H1 (cell line): ENCODE results near the gene GH2.

Experiments used
- BCL11A ChIP-seq, 2 experiments: IDR thresholded peaks; one replicate each; pipeline ENCODE4 v1.6.1; 2011; ENCODE audit warnings: low read depth in 2 of 2, low read length in 2 of 2, mild to moderate bottlenecking in 2 of 2
- CBX5 ChIP-seq: fragments of 300-800, 300-1000 bp; sonication (generic); IDR thresholded peaks from 2 replicates; pipeline ENCODE4 v1.7.1; 2016; ENCODE audit warnings: antibody characterized with exemption, low read length, low read depth
- CHD2 ChIP-seq: IDR thresholded peaks from 2 replicates; pipeline ENCODE4 v1.6.1; 2012; ENCODE audit warnings: low read length, improper control_type of control experiment
- EGR1 ChIP-seq: IDR thresholded peaks from 2 replicates; pipeline ENCODE4 v1.6.1; 2011; ENCODE audit warnings: low read depth, low read length, borderline replicate concordance
- EZH2 ChIP-seq: fragments of 200-600 bp; sonication (generic); IDR thresholded peaks from 2 replicates; pipeline ENCODE4 v1.7.1; 2012; ENCODE audit warnings: low read depth, mild to moderate bottlenecking, moderate library complexity, low read length, inconsistent platforms; ENCODE audit not compliant: severe bottlenecking
- JUND ChIP-seq: IDR thresholded peaks from 2 replicates; pipeline ENCODE4 v1.6.1; 2011; ENCODE audit warnings: mild to moderate bottlenecking, improper control_type of control experiment, low read length
- KDM1A ChIP-seq: fragments of 200-600, 300-600 bp; sonication (generic); IDR thresholded peaks from 2 replicates; pipeline ENCODE4 v1.7.1; 2016; ENCODE audit warnings: mild to moderate bottlenecking, low read length, borderline replicate concordance
- POLR2A ChIP-seq, 2 experiments: IDR thresholded peaks; 1 replicate in 1 of 2; 2 replicates in 1 of 2; pipeline ENCODE4 v1.6.1; 2011; ENCODE audit warnings: low read depth in 2 of 2, low read length in 2 of 2, mild to moderate bottlenecking in 2 of 2; ENCODE audit errors: control extremely low read depth in 1 of 2
- POLR2AphosphoS5 ChIP-seq: IDR thresholded peaks from 2 replicates; pipeline ENCODE4 v1.6.1; 2011; ENCODE audit warnings: low read depth, low read length
- RNF2 ChIP-seq: fragments of 200-900, 300-1000 bp; sonication (generic); IDR thresholded peaks from 2 replicates; pipeline ENCODE4 v1.7.1; 2016; ENCODE audit warnings: borderline replicate concordance, low read depth, mild to moderate bottlenecking, antibody characterized with exemption, low read length; ENCODE audit not compliant: poor library complexity, severe bottlenecking; ENCODE audit errors: missing control alignments
- SP1 ChIP-seq: IDR thresholded peaks from 2 replicates; pipeline ENCODE4 v1.6.1; 2011; ENCODE audit warnings: low read depth, low read length
- SP4 ChIP-seq: IDR thresholded peaks from 2 replicates; pipeline ENCODE4 v1.6.1; 2012; ENCODE audit warnings: low read length, inconsistent platforms
- TF ChIP-seq, protein P1 (sequence below), 3 experiments: IDR thresholded peaks; 1 replicate in 2 of 3; 2 replicates in 1 of 3; pipeline versions ENCODE4 v1.5.1 to v1.6.1; 2011; ENCODE audit warnings: low read length in 3 of 3, mild to moderate bottlenecking in 3 of 3, inconsistent platforms in 2 of 3, low read depth in 1 of 3, moderate library complexity in 1 of 3; ENCODE audit not compliant: insufficient read depth in 1 of 3; ENCODE audit errors: control extremely low read depth in 1 of 3

DNA sequence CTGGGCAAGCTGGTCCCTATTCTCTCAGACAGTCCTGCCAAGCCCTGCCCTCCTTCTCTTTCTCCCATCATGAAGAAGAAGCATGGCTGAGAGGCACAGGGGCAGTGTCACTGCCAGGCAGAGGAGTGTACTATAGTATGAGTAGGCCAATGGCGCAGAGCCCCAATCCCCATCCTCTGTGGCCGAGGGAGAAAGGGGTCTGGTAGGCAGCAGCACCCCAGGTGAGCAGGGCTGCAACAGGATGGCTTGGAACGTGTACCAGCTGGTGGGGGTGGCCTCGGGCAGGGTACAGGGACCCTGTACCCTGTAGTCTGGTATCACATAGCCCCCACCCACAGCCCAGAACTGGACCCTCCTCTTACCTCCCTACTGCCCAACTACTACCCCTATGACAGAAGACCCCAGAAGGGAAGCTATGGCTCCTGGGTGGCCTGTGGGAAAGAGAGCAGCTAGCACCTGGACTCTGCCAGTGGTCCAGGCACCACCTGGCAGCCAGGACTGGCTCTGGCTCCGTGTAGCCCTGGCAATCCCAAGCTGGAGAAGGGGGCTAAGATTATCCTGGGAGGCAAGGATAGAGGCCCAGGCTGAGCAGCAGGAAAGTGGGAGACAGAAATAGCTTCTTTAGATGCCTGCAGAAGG, 43.7 kb downstream of the GH2 start:
- TF ChIP-seq RNF2 (no peak), EZH2 (no peak), KDM1A (no peak), CHD2 (no peak), POLR2AphosphoS5 (no peak), BCL11A (IDR thresholded peaks at IDR 0.05; ENCODE audit: low read depth in 2 of 2, low read length in 2 of 2) (no peak), CBX5 (no peak), EGR1 (no peak), SP1 (no peak), SP4 (no peak), JUND (no peak), POLR2A (IDR thresholded peaks at IDR 0.05; ENCODE audit: control extremely low read depth in 1 of 2, low read depth in 2 of 2, low read length in 2 of 2) (no peak)
- TF ChIP-seq, protein P1, sequence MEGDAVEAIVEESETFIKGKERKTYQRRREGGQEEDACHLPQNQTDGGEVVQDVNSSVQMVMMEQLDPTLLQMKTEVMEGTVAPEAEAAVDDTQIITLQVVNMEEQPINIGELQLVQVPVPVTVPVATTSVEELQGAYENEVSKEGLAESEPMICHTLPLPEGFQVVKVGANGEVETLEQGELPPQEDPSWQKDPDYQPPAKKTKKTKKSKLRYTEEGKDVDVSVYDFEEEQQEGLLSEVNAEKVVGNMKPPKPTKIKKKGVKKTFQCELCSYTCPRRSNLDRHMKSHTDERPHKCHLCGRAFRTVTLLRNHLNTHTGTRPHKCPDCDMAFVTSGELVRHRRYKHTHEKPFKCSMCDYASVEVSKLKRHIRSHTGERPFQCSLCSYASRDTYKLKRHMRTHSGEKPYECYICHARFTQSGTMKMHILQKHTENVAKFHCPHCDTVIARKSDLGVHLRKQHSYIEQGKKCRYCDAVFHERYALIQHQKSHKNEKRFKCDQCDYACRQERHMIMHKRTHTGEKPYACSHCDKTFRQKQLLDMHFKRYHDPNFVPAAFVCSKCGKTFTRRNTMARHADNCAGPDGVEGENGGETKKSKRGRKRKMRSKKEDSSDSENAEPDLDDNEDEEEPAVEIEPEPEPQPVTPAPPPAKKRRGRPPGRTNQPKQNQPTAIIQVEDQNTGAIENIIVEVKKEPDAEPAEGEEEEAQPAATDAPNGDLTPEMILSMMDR (IDR thresholded peaks at IDR 0.05; ENCODE audit: control extremely low read depth in 1 of 3, insufficient read depth in 1 of 3, low read depth in 1 of 3, low read length in 3 of 3) = no peak
